ENCODE data around the gene SLC7A8.
A peak's percentile ranks its signal among the peaks of the same experiment; 100 is the strongest.

The SLC7A8 gene

DNA sequence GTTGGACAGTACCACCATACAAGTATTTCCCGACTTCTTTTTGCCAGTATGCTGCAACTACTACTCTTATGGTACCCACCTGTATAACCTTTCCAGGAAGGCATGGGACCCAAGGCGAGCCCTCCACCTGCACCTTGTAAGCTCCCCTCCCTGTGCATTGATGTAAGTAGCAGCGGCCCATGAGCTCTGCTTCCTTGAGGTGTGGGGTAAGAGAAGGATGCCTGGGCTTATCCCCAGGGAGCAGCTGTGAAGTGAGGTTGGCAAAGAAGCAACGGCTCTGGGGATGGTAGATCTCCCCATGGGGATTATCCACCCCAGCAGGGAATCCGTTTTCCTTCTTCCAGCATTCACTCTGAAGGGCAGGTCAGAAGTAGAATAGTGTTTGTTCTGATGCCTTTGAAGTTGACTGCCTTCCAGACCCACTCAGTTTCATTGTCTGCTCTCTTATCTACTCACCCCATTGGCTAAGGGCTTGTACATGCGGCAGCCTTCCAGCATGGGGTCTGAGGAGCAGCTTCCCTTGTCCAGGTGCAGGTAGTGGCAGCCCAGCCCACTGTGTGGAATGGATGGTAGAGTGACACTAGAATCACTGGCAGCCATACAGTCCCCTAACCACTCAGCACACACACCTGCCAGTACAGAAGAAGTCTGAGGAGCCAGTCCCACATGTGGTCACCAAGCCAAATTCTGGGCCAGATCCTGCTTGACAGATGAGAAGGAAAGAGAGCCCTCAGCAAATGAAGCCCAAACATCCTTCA, 82.1 kb downstream of the SLC7A8 start:
- no peak for TF ChIP-seq CTCF (IDR thresholded peaks at IDR 0.05; ENCODE audit: control insufficient read depth, insufficient read depth, low read depth, low read length, missing control alignments)

DNA sequence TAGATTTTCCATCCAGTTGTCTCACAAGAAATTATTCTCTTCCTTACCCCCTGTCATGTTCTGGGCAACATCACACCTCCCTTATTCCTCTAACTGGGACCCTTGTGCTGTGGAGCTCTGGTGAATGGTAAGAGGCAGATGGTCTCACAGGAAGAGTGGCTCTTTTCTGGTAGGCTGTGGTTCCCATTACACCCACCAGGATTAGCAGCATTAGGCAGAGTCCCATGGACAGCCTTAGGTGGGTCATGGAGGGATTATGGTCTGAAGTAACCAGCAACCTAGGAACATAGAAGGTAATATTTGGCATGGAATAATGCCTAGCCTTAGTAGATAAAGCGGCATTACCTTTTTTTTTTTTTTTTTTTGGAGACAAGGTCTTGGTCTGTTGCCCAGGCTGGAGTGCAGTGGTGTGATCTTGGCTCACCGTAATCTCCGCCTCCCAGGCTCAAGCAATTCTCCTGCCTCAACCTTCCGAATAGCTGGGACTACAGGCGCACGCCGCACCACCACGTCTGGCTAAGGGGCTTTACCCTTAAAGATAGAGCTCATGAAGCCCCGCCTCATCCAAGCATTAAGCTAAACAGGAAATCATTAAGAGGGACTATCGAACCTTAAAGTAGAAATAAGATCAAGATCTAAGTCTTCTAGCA, 84.1 kb downstream of the SLC7A8 start:
- H3K4me3 ChIP-seq (ENCODE audit: control insufficient read depth, low read depth, low read length), result no peak overlapping the region
- DNase-seq (ENCODE audit: low read depth), result no peak
- TF ChIP-seq CTCF (IDR thresholded peaks at IDR 0.05; ENCODE audit: control insufficient read depth, insufficient read depth, low read depth, low read length, missing control alignments), result no peak

More for the DNA sequence above, 82.1 kb downstream of the SLC7A8 start:
- H3K4me3 ChIP-seq (ENCODE audit: control insufficient read depth, low read depth, low read length), result no peak overlapping the region
- no peak for DNase-seq (ENCODE audit: low read depth)

DNA sequence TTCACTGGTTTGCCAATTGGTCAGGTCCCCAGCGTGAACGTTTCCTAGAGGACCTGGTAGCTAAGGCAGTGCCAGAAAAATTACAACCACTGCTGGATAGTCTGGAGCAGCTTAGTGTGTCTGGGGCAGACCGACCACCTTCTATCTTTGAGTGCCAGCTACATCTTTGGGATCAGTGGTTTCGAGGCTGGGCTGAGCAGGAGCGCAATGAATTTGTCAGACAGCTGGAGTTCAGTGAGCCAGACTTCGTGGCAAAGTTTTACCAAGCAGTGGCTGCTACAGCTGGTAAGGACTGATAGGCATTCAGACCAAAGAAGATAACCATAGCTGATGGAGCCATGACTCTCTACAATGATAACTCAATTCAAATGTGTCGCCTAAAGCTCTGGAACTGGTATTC, 85.7 kb downstream of the SLC7A8 start:
- no peak overlapping the region for H3K4me3 ChIP-seq (ENCODE audit: control insufficient read depth, low read depth, low read length)
- no peak for DNase-seq (ENCODE audit: low read depth)
- TF ChIP-seq CTCF (IDR thresholded peaks at IDR 0.05; ENCODE audit: control insufficient read depth, insufficient read depth, low read depth, low read length, missing control alignments), result no peak

DNA sequence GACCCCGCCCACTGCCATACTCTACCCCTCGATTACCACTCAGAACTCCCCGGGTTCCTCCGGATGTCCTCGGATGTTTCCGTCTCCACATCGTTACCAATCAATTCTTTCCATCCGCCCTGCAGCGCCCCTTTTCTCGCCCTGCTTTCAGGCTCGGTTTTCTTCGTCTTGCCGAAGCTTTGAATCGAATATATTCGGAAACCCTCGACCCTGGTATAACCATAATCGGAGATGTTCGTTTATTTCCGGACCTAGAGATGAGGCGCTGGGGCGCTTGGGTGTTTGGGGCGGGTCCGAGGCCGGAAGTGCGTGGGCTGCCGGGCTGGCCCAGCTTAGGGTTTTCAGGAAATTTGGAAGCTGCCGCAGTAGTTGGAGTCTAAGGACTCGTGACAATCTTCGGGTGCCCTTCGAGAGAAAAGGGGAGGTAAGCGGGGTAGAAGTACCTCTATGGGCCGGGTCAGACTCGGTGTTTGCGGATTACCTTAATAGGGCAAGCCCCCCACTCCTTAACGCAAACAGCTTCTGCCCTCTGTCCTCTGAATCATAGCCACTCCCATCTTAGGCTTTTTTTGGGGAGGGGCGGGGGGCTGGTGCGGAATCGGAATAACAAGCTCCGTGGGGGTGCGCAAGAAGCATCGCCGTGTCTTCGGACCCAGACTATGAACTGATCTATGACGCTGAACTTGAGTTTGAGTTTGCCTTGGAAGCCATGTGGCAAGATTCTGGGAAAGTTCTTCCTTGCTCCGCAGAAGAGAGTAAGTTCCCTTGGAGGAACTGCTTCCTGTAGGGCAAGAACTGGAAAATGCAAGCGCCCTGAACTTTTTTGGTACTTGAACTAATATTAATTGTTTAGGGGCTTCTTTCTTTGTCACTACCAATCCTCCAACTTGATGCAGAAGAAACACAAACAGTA, 88.0 kb downstream of the SLC7A8 start, which contains the start of gene C14orf119:
Gene C14orf119, plus strand, starts transcription at position 310 of the 913 bp plus-strand sequence. CDS start 2,154 bp downstream, outside the sequence.
- H3K4me3 ChIP-seq (ENCODE audit: control insufficient read depth, low read depth, low read length), result peak within 1 kb of the TSS; percentile 91
- DNase-seq (ENCODE audit: low read depth), result peak; percentile 98
- no peak for TF ChIP-seq CTCF (IDR thresholded peaks at IDR 0.05; ENCODE audit: control insufficient read depth, insufficient read depth, low read depth, low read length, missing control alignments)

GRCh38 chr14:23094666-23095195, 88.7 kb downstream of the SLC7A8 start, which contains the start of gene ACIN1:
TSS of gene ACIN1 (minus strand) at chr14:23095136. CDS start at chr14:23095112, 24 bp downstream.
- peak; percentile 55 for DNase-seq (ENCODE audit: low read depth)
- H3K4me3 ChIP-seq (ENCODE audit: control insufficient read depth, low read depth, low read length), result peak within 1 kb of the TSS; percentile 91

More at GRCh38 chr14:23094666-23095195, 88.7 kb downstream of the SLC7A8 start, which contains the start of gene ACIN1:
- TF ChIP-seq CTCF (IDR thresholded peaks at IDR 0.05; ENCODE audit: control insufficient read depth, insufficient read depth, low read depth, low read length, missing control alignments), result no peak

All from AG09309 (cell line).